Endothelial cell of hepatic sinusoid (primary cell): ENCODE results near the gene TRAPPC6A.

ENCODE experiments used
- in situ Hi-C: cut with HindIII; loops from 2 replicates; pipeline ENCODE4 v1.10.0; 2017; ENCODE audit warnings: low sequenced_read_pairs

Gene TRAPPC6A

GRCh38 chr19:45177817-45178261 lies at the start of gene TRAPPC6A:
Gene TRAPPC6A, minus strand, starts transcription at chr19:45178237. Its CDS starts 19 bp downstream, at chr19:45178218.
- in situ Hi-C loops, result no loop called here

- in situ Hi-C loops, result no loop called here
Measured at GRCh38 chr19:45224645-45225044, 46.6 kb upstream of the TRAPPC6A start.

- in situ Hi-C loops, result no loop called here
Measured at GRCh38 chr19:45223879-45224278, 45.8 kb upstream of the TRAPPC6A start.

- in situ Hi-C loops, result no loop called here
Measured at GRCh38 chr19:45222724-45223123, 44.7 kb upstream of the TRAPPC6A start.

GRCh38 chr19:45218911-45219743 lies 41.1 kb upstream of the TRAPPC6A start:
- in situ Hi-C loops, result no loop called here

GRCh38 chr19:45218426-45218825 lies 40.4 kb upstream of the TRAPPC6A start:
- in situ Hi-C loops, result no loop called here

- in situ Hi-C loops, result no loop called here
Measured at GRCh38 chr19:45217957-45218334, 39.9 kb upstream of the TRAPPC6A start.

- in situ Hi-C loops, result no loop called here
Measured at GRCh38 chr19:45217193-45217956, 39.3 kb upstream of the TRAPPC6A start.

- in situ Hi-C loops, result no loop called here
Measured at GRCh38 chr19:45216667-45217066, 38.6 kb upstream of the TRAPPC6A start.

- in situ Hi-C loops, result no loop called here
Measured at GRCh38 chr19:45215391-45216191, 37.6 kb upstream of the TRAPPC6A start.

GRCh38 chr19:45213031-45213430 lies 35.0 kb upstream of the TRAPPC6A start:
- in situ Hi-C loops, result no loop called here

GRCh38 chr19:45211751-45212381 lies 33.8 kb upstream of the TRAPPC6A start:
- in situ Hi-C loops, result no loop called here

GRCh38 chr19:45206328-45206727 lies 28.3 kb upstream of the TRAPPC6A start:
- in situ Hi-C loops, result no loop called here

- in situ Hi-C loops, result no loop called here
Measured at GRCh38 chr19:45205810-45206209, 27.8 kb upstream of the TRAPPC6A start.

- in situ Hi-C loops, result no loop called here
Measured at GRCh38 chr19:45202637-45203036, 24.6 kb upstream of the TRAPPC6A start.

- in situ Hi-C loops, result no loop called here
Measured at GRCh38 chr19:45200568-45200967, 22.5 kb upstream of the TRAPPC6A start.

- in situ Hi-C loops, result no loop called here
Measured at GRCh38 chr19:45195764-45196163, 17.7 kb upstream of the TRAPPC6A start.

GRCh38 chr19:45191375-45191774 lies 13.3 kb upstream of the TRAPPC6A start:
- in situ Hi-C loops, result no loop called here

- in situ Hi-C loops, result no loop called here
Measured at GRCh38 chr19:45189971-45190370, 11.9 kb upstream of the TRAPPC6A start.

GRCh38 chr19:45187421-45188100 lies 9.5 kb upstream of the TRAPPC6A start:
- in situ Hi-C loops, result no loop called here
